Mammary epithelial cell (primary cell): ENCODE data around the gene C19orf33.

Experiments used
- EZH2 ChIP-seq: IDR thresholded peaks from 2 replicates; pipeline ENCODE4 v1.6.1; 2012; ENCODE audit warnings: low read length, inconsistent platforms, borderline replicate concordance
- TF ChIP-seq, protein P1 (sequence below), 2 donors: IDR thresholded peaks in 1 of 2; conservative IDR thresholded peaks in 1 of 2; 2 replicates each; pipeline ENCODE4 v1.5.1; 2011 to 2012; ENCODE audit warnings: inconsistent platforms in 2 of 2, low read length in 2 of 2, mild to moderate bottlenecking in 2 of 2, control low read depth in 1 of 2, low read depth in 1 of 2; ENCODE audit not compliant: insufficient read depth in 1 of 2; ENCODE audit errors: extremely low read depth in 1 of 2

DNA sequence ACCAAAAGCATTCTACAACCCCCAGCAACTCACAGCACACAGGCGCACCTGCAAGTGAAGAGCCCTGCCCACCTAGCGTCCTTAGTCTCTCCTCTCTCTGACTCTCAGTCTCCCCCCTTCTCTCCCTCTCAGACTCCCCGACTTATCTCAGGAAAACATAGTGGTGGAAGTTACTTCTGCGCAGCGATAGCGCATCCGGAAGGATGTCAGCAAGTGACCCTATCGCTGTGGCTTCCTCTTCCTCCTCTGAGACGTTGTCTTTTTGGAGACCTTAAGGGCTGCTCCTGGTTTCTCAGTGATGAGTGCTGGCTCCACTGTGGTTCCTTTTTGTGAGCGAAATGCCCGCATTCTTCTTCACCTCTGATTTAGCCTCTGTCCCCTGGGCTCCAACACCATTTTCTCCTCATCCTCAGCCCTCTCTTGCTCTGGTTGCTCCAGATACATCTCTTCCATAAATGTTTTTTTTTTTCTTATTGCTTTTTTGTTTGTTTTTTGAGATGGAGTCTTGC is 13.1 kb downstream of the C19orf33 start:
- TF ChIP-seq, protein P1, sequence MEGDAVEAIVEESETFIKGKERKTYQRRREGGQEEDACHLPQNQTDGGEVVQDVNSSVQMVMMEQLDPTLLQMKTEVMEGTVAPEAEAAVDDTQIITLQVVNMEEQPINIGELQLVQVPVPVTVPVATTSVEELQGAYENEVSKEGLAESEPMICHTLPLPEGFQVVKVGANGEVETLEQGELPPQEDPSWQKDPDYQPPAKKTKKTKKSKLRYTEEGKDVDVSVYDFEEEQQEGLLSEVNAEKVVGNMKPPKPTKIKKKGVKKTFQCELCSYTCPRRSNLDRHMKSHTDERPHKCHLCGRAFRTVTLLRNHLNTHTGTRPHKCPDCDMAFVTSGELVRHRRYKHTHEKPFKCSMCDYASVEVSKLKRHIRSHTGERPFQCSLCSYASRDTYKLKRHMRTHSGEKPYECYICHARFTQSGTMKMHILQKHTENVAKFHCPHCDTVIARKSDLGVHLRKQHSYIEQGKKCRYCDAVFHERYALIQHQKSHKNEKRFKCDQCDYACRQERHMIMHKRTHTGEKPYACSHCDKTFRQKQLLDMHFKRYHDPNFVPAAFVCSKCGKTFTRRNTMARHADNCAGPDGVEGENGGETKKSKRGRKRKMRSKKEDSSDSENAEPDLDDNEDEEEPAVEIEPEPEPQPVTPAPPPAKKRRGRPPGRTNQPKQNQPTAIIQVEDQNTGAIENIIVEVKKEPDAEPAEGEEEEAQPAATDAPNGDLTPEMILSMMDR (conservative IDR thresholded peaks at IDR 0.05 in 1 of 2, IDR thresholded peaks at IDR 0.05 in 1 of 2; ENCODE audit: extremely low read depth in 1 of 2, insufficient read depth in 1 of 2, low read depth in 1 of 2, low read length in 2 of 2), result no peak
- no peak for TF ChIP-seq EZH2
